Choroid plexus epithelial cell (primary cell): ENCODE measurements around the gene MPZL3.

Source experiments
- DNase-seq: peaks from one replicate; pipeline ENCODE4 v3.0.0-alpha.2; 2010; ENCODE audit warnings: low read depth
- H3K4me3 ChIP-seq: 2 replicates; pipeline ENCODE4 v1.5.1; 2011; ENCODE audit warnings: low read depth, mild to moderate bottlenecking, control low read depth, low read length, moderate library complexity
- TF ChIP-seq, protein P1 (sequence below): conservative IDR thresholded peaks from 2 replicates; pipeline ENCODE4 v1.5.1; 2011; ENCODE audit warnings: low read depth, mild to moderate bottlenecking, control low read depth, inconsistent platforms, low read length, moderate library complexity

MPZL3 gene

DNA sequence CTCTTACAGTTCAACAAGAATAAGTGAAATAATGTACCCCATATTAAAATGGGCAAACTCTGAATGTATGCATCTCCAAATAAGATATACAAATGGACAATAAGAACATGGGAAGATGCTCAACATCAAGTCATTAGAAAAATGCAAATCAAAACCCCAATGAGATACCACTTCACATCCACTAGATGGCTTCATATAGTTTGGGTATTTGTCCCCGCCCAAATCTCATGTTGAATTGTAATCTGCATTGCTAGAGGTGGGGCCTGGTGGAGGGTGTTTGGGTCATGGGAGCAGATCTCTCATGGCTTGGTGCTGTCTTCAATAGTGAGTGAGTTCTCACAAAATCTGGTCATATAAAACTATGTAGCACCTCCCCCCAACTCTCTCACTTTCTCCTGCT, 6.2 kb upstream of the MPZL3 start:
- DNase-seq, result no peak
- H3K4me3 ChIP-seq, result no peak overlapping the region
- TF ChIP-seq, protein P1, sequence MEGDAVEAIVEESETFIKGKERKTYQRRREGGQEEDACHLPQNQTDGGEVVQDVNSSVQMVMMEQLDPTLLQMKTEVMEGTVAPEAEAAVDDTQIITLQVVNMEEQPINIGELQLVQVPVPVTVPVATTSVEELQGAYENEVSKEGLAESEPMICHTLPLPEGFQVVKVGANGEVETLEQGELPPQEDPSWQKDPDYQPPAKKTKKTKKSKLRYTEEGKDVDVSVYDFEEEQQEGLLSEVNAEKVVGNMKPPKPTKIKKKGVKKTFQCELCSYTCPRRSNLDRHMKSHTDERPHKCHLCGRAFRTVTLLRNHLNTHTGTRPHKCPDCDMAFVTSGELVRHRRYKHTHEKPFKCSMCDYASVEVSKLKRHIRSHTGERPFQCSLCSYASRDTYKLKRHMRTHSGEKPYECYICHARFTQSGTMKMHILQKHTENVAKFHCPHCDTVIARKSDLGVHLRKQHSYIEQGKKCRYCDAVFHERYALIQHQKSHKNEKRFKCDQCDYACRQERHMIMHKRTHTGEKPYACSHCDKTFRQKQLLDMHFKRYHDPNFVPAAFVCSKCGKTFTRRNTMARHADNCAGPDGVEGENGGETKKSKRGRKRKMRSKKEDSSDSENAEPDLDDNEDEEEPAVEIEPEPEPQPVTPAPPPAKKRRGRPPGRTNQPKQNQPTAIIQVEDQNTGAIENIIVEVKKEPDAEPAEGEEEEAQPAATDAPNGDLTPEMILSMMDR, result peak; percentile 33

DNA sequence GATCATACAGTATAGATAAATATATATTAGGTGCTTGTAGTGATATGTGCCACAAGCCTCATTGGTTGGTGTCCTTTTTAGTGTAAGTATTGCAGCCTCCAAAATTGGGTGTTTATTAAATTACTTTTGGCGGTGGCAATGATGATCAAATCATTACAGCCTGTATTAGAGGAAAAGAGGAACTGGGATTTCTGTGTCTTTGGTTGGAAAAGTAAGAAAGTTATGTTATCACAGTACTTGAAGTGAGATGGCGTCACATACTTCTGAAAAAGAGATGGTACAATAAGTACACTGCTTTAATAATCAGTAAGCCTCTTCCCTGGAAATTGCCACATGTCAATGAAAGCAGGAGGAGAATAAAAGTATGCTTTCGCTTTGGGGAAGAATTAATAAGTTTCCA, 523 bp upstream of the MPZL3 start:
- DNase-seq, result no peak
- TF ChIP-seq, protein P1, result no peak

DNA sequence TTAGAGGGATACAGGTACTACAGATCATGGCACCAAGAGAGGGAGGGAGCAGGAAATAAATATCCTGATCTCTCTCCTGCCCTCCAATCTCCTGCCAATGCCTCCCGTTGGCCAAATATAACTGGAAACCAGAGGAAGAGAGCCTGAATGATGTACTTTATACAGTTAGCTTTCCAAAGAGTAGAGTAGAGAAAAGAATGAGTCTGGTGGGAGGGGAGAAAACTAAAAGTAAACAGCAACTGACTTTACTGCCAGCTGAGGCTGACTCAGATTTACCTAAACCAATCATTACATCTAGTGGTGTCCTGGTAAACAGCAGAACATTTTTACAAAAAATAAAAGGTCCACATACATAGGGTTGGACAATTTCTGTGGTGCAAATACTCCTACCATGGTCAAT, 5.1 kb downstream of the MPZL3 start:
- H3K4me3 ChIP-seq, result no peak overlapping the region
- no peak for DNase-seq
- TF ChIP-seq, protein P1, result no peak

More for the DNA sequence above, 523 bp upstream of the MPZL3 start:
- no peak overlapping the region for H3K4me3 ChIP-seq

DNA sequence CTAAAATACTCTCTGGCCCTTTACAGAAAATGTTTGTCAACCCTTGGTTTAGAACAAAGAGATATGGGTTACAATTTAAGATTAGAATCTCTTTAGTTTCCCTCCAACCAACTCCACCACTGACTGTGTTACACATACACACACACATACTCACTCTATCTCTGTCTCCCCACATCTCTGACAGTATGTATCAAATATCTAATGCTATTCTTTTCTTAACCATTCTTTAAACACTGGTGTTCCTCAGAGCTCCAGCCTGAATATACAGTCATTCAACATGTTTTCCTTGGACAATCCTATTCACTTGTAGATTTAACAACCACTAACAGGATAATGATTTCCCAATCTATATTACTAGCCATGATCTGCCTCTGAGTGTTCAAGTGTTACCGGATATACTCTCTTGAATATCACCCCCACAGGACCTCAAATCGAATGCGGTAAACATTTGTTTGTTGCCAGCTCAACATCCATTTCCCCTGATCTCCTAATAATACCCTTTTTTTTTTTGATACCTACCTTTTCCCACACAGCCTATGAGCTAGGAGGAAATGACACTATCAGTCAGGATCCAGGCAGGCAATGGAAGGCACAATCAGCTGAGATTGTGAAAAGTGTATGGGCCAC, 6.1 kb downstream of the MPZL3 start:
- TF ChIP-seq, protein P1, result no peak
- DNase-seq, result no peak
- no peak overlapping the region for H3K4me3 ChIP-seq

DNA sequence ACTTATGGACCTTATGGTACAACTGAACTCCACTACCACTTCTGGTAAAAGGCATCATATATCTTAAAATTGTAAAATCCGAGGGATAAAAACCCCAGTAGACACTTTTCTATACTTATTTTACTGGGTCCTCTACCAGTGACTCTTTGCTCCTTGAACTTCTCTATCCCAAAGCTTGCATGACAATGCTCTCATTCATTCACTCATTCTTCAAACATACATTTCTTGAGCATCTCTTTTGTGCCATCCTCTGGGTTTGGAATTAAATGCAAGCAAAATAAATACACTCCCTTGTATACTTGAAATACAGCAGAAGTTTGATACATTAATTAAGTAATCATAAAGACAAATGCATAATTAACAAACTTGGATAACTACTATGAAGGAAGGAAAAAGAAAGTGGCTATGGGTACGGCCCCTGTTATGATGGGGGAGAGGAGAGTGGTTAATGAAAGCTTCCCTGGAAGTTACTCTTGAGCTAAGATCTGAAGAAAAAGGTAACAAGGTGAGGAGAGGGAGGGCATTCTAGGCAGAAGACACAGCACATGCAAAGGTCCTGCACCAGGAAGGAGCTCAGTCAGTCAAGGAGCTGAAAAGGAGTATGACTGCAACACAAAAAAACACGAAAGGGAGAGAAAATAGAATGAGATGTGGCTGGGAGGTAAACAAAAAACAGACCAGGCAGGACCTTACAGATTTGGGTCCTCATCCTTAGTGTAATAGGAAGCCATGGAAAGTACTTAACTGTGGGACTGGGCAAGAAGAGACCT, 8.0 kb downstream of the MPZL3 start:
- H3K4me3 ChIP-seq, result no peak overlapping the region
- DNase-seq, result no peak
- TF ChIP-seq, protein P1, result no peak

DNA sequence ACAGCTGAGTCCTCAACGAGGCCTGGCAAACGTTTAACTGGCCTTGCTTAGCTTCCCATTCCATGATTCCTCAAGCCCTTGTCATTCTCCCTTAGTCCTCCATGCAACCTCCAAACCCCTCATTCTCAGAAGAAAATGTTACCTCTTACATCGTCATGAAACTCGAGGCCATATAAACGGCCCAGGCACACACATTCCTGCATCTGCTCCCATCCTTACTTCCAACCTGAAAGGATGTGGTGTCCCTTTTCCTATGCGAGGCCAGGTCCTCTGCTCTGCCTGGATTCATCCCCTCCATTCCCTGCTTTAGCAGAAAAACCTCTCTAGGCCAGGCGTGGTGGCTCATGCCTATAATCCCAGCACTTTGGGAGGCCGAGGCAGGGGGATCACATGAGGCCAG, 9.0 kb downstream of the MPZL3 start:
- TF ChIP-seq, protein P1, result no peak
- no peak for DNase-seq
- H3K4me3 ChIP-seq, result no peak overlapping the region

DNA sequence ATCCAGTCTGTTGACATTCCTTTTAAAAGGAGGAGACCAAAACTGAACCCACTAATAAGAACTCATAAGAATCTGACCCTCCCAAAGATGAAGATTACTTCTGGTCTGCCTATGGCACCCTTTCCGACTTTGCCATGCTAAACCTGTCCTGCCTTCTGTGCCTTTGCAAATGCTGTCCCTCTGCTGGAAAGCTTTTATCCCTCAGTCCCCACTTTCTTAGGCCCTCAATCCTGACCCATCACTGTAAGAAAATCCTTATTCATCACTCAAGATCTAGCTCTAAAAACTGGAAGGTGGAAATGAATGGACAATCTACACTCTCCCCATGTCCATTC, 10.4 kb downstream of the MPZL3 start:
- TF ChIP-seq, protein P1, result no peak
- no peak overlapping the region for H3K4me3 ChIP-seq
- DNase-seq, result no peak
